CD4-positive, alpha-beta T cell treated with Interleukin-17A for 4 hours (primary cell): ENCODE measurements around the gene P2RX3.

Experiments
- DNase-seq: peaks from one replicate; pipeline ENCODE4 v3.0.0-alpha.2; 2020; ENCODE audit warnings: mixed read lengths

Gene P2RX3

DNA sequence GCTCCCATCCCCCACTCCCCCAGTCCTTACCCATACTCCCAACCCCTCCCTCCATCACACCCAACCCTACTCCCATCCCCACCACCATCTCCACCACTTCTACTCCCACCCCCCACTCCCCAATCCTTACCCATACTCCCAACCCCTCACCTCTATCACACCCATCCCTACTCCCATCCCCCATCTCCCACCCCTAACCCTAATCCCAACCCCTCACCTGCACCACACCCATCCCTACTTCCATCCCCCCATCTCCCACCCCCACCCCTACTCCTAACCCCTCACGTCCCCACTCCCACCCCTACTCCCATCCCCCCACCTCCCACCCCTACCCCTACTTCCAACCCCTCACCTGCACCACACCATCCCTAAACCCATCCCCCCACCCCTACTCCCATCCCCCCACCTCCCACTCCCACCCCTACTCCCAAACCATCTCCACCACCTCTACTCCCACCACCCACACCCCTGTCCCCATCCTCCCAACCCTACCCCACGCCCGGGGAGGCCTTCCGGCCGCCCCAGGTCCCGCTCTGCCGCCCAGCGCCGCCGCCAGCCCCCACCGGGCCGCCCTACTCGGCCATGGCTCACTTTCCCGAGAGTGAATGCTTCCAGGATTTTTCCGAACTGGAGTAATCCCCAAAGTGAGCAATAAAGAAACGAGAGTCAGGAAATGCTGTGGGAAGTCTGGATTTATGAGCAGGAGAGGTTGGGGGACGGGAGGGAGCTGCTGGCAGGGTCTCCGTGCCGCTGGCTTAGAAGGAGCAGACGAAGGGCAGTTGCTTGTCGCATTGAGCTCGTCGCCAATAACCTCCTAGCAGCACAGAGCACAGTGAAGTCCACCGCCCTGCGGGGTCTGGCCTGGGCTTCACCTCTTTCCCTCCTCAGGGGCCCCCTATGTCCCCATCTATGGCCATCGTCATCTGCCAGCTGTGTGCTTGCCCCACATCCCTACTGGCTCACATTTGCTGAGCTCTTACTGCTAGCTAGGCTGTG is 38.2 kb downstream of the P2RX3 start:
- no peak for DNase-seq

DNA sequence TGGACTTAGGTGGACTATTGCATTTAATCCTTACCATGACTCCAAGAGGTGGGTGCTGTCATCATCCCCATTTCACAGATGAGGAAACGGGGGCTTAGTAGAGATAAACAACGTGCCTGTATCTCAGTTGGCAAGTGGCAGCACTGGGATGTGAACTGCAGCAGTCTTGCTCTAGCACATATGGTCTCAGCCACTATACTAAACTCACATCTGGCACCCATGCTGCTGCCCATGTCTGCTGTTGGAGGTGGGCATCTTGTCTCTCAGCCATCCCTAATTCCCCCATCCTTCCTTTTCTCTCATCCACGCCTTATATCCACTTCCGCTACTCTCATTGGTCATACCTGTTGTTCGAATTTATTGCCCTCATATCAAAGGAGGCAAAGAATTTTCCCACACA is 39.0 kb downstream of the P2RX3 start:
- no peak for DNase-seq

GRCh38 chr11:57378186-57378585 is 40.0 kb downstream of the P2RX3 start:
- DNase-seq: no peak

DNA sequence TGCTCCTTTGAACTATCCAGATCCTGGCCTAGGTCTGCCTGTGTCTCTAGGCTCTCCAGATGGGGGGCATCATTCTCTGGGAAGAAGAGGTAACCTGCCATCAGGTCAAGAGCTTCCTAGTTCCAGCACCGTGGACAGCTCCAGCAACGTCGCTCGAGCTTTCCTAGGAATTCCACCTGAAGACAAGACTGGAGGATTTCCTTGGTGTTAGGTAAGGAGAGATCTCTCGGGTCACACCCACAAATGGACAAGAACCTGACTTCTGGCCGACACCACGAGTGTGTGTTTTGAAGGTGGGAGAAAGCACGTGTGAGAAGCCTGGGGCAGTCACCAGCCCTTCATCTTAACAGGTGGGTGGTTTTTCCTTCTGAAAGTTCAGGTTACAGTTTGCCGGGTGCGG is 41.6 kb downstream of the P2RX3 start:
- no peak for DNase-seq

DNA sequence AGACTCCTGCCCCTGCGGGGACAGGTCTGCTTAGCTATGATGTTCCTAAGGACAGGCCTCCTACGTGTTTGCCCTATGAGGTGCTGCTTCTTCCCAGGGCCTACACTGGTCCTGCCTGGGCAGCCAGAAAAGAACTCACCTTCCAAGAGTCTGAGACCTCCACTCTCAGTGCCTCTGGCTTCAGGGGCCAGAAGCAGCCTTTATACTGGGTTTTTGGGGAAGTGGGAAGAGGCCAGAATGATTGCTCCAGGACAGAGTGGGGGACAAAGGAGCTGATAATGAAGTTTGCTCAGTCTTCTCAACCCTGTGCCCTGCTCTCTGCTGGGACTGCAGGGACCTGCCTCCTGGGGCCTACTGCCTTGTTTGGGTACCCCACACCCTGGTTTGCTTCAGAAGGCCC is 42.8 kb downstream of the P2RX3 start, which contains the start of gene PRG3:
Gene PRG3, minus strand, starts transcription at position 176 of the 400 bp plus-strand sequence. CDS start 442 bp downstream, outside the sequence.
- DNase-seq: no peak

DNA sequence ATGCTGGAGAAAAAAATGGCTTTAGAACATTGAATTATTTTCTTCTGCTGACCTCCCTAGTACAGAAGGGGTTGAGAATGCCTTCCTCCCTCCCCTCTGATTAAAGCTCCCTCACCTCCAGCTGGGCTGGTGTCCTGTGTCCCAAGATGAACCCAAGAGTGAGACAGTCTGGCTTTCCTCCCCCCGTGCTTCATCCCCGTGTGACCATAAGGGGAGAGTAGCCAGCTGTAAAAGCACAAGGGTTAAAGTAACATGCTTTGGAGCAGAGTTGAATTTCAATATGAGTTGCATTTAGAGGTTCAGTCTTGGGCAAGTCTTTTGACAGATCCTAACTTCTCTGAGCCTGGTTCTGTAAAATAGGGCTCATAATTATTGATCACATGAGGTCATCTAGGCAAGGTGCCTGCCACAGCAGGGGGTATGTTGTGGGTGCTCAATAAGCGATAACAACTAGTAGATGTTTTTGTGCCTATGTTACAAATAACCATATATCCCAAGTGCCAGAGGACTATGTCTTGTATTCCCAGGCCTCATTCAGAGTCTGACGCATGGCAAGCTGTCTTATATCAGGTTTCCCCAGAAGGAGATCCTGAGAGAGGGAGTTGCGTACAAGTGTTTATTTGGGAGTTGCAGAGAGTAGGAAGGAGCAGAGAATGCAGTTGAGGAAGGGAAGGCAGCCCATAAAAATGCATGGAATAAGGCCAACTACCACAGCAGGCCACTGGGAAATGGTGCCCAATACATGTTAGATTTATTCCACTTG is 48.2 kb downstream of the P2RX3 start:
- DNase-seq: no peak

GRCh38 chr11:57387289-57388030 is 49.3 kb downstream of the P2RX3 start:
- no peak for DNase-seq

GRCh38 chr11:57390535-57390934 is 52.4 kb downstream of the P2RX3 start, which contains the start of gene PRG2:
TSS of gene PRG2 (minus strand) at chr11:57390650. CDS start at chr11:57389944, 706 bp downstream.
- DNase-seq: no peak

DNA sequence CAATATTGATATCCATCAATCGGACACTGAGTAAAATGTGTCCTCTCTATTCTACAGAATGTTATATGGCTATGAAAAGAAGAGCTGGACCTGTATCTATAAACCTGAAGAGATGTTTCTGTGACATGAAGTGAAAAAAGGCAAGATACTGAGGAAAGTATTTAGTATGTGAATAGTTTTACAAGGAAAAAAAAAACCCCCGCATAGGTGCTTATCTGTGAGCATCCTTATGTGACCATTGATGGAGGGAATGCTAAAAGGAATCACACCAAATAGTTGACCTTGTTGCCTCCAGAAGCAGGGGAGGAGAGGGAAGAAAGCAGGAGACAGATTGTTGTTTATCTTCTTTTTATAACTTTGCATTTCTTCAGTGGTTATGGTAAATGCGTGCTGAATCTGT is 53.0 kb downstream of the P2RX3 start:
- DNase-seq: no peak

GRCh38 chr11:57391539-57391938 is 53.4 kb downstream of the P2RX3 start:
- no peak for DNase-seq

DNA sequence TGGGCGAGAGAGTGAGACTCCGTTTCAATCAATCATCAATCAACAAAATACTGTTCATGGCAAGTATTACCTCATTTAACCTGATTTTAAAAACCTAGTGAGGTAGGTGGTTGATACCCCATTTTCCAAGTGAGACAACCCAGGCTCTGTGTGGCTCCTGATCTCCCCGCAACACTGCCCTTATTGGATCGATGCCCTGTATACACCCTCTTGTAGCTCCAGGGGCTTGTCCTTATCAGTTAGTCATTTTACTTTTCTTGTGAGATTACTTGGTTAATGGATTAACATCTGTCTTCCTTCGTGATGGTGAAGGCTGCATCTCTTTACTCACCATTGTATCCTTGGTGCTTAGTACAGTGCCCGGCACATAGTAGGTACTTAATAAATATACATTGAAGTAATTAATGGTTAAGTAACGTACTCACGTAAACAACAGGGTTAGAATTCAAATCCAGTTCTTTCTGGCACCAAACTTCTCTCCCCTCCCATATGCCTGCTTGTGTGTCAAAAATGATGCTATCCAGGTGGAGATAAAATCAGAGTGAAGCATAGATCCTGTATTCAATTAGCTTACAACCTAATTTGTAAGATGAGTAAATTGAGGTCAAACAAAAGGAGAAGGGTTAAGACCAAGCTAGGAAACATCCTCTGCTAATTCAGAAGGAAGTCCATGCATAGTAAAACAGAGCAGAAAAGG is 54.1 kb downstream of the P2RX3 start:
- DNase-seq: no peak

DNA sequence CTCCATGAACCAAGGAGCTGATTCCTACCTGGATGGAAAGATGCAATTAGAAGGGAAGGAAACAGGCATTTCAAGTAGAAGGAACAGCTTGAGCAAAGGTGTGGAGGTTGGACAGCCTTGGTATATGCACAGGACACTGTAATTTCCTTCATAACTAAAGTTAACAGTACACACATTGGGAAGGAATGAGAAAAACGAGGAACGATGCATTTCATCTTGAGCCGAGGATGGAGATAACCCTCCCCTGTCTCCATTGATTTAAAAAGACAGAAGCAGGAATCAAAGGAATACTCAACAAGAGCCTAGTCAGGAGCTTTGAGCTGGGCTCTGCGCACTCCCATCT is 54.6 kb downstream of the P2RX3 start:
- no peak for DNase-seq

DNA sequence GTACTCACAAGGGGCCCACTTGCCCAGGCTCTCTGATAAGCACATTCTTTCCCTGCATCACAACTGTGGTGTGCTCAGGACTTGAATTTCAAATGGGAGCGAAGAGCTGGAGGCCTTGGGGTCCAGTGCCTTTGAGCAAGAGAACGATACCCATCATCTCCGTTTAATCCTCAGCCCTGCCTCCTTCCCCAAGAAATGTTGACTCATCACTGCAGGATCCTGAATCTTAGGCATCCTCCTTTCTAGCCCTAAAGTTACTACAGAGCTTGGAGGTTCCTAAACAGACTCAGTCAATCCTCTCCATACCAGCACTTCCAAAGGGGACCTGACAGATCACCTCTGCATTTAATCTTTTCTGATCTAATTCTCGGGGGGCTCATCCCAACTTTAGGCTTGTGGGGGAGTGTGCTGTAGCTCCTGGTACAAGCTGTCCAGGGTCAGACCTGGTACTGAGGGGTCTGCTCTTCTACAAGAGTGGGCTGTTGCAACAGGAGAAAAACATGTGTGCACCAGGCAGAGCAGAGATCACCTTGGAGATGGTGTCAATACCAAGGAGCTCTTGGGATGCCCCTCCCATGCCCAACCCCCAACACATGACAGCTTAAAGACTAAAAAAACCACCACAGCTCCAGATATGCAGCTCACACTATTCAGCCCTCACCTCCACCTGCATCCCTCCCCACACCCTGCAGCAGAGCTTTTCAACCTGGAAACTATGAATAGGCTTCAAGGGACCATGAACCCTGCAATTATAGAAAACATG is 56.2 kb downstream of the P2RX3 start:
- DNase-seq: no peak

- DNase-seq: no peak
Observed at GRCh38 chr11:57395905-57396623, 57.9 kb downstream of the P2RX3 start.

GRCh38 chr11:57396744-57397143 is 58.6 kb downstream of the P2RX3 start:
- DNase-seq: no peak

- DNase-seq: no peak
Observed at GRCh38 chr11:57397394-57397990, 59.3 kb downstream of the P2RX3 start.

DNA sequence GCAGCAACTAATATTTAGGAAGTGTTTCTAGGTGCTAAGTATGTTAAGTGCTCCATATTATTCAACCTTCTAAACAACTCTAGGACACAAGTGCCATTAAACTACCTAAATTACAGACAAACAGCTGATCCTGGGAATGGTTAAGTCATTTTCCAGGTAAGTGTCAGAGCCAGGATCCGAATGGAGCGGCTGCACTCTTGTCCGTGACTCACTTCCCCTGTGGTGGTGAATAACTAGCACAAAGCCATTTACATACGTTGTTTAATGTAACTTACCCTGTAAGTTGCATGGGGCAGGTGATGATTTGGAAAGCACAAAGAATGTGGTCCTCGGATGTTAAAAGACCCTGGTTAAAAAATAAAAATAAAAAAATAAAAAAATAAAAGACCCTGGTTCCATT is 61.1 kb downstream of the P2RX3 start:
- DNase-seq: no peak

DNA sequence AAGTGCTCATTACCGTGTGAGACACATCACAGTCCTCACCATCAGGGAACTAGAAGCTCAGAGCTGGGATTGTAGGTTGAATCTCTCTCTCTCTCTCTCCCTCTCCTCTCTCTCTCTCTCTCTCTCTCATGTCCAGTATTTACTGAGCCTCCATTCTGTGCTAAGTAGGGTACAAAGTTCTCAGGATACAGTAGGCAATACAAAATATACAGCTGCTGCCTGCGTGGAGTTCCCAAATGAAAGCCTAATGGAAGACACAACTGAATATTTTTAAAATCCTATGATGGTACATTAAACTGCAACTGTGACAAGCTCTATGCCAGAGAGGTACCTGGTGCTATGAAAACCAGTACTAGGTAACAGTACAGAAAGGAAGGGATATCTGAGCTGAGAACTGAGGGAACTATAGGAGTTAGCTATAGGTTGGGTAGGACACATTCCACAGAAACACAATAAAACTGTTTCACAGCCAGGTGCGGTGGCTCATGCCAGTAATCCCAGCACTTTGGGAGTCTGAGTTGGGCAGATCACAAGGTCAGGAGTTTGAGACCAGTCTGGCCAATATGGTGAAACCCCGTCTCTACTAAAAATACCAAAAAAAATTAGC is 61.9 kb downstream of the P2RX3 start:
- DNase-seq: no peak

- no peak for DNase-seq
Observed at GRCh38 chr11:57402188-57403002, 64.2 kb downstream of the P2RX3 start.
